ENCODE results near the gene IGF2BP3.
"Not testable (repeated sequence)": the region's sequence is repeated elsewhere in the genome, so short reads cannot be mapped to it uniquely, and the experiment has no call there.

The IGF2BP3 gene

GRCh38 chr7:23470330-23471105 is at the start of gene IGF2BP3:
Gene IGF2BP3, minus strand, starts transcription at chr7:23470491. Its CDS starts 381 bp downstream, at chr7:23470110.
- no peak for DNase-seq

GRCh38 chr7:23514755-23515154 is 44.5 kb upstream of the IGF2BP3 start:
- no peak for DNase-seq

GRCh38 chr7:23513746-23514145 is 43.5 kb upstream of the IGF2BP3 start:
- not testable (repeated sequence) for DNase-seq

GRCh38 chr7:23494009-23494408 is 23.7 kb upstream of the IGF2BP3 start:
- no peak for DNase-seq

GRCh38 chr7:23491502-23491901 is 21.2 kb upstream of the IGF2BP3 start:
- no peak for DNase-seq

GRCh38 chr7:23490357-23491135 is 20.3 kb upstream of the IGF2BP3 start:
- DNase-seq = peak in 1 of 2 donors; percentile 18

GRCh38 chr7:23488714-23489113 is 18.4 kb upstream of the IGF2BP3 start:
- not testable (repeated sequence) for DNase-seq

- DNase-seq = no peak
Measured at GRCh38 chr7:23487670-23488069, 17.4 kb upstream of the IGF2BP3 start.

GRCh38 chr7:23486002-23486773 is 15.9 kb upstream of the IGF2BP3 start:
- no peak for DNase-seq

GRCh38 chr7:23482686-23483085 is 12.4 kb upstream of the IGF2BP3 start:
- DNase-seq = no peak

- no peak for DNase-seq
Measured at GRCh38 chr7:23477962-23478866, 7.9 kb upstream of the IGF2BP3 start.

GRCh38 chr7:23477157-23477499 is 6.8 kb upstream of the IGF2BP3 start:
- DNase-seq = no peak

GRCh38 chr7:23476286-23477156 is 6.2 kb upstream of the IGF2BP3 start:
- no peak for DNase-seq

- DNase-seq = no peak
Measured at GRCh38 chr7:23475576-23475839, 5.2 kb upstream of the IGF2BP3 start.

GRCh38 chr7:23474829-23475575 is 4.7 kb upstream of the IGF2BP3 start:
- DNase-seq = no peak

GRCh38 chr7:23474094-23474828 is 4.0 kb upstream of the IGF2BP3 start:
- DNase-seq = no peak

- DNase-seq = no peak
Measured at GRCh38 chr7:23473844-23474093, 3.5 kb upstream of the IGF2BP3 start.

- DNase-seq = no peak
Measured at GRCh38 chr7:23472956-23473843, 2.9 kb upstream of the IGF2BP3 start.

- no peak for DNase-seq
Measured at GRCh38 chr7:23472556-23472955, 2.3 kb upstream of the IGF2BP3 start.

All from hippocampal formation (tissue), 2 donors.